Measurements from ENCODE around the gene FAM200A.
"Not testable (repeated sequence)": the region's sequence is repeated elsewhere in the genome, so short reads cannot be mapped to it uniquely, and the experiment has no call there.

Gene FAM200A

DNA sequence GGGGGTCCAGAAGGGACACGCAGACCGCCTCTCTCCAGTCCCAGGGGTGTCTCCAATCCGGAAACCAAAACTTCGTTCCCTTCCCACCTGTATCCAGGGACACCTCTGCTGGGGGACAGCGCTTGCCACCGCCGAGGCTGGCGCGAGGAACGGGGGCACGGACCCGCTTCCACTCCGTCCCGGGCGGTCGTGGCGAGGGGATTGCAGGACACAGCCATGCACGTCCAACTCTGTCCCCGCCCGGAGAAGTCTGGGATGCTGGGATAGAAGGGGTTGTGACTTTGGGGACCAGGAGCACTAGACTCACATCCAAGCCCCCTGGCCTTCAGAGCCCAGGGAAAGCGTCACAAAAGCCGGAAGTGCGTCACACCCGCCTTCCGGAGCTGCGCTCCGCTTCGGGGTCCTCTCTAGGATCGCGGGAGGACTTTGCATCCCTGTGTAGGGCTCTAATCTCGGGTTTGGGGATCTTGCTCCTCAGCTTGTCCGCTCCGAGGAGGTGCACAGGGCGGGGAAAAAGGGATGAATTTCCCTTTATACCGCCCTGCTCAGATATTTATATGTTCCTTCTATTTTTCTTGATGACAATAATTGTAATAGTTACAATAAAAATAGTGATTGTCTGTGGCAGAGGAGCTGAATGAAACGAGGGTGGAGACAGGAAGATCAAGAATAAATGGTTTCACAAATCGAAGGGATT is at the start of gene FAM200A:
Gene FAM200A, minus strand, starts transcription at position 348 of the 697 bp plus-strand sequence. CDS start 3,707 bp downstream, outside the sequence.
- peak; percentile 65 to 81 for DNase-seq (ENCODE audit: low read depth in 1 of 2, low spot score in 1 of 2)

DNA sequence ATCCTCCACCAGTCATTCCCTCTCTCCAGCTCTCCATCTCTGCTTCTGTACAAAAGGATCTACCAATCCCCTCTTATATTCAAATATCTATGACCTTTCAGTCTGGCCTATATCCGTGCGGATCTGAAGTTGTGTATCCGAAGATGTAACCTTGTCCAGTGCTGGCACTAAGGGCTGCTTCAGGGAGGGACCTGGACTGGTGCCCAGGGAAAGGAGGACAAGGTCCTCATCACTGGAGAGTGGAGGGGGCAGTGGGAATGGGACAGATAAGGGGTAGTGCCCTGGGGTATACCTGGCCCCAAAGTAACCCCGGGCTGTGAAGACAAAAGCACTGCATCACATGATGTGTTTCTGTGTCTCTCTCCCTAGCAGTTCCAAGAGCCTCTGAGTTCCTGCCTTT is 47.9 kb upstream of the FAM200A start:
- DNase-seq (ENCODE audit: low read depth in 1 of 2, low spot score in 1 of 2): no peak

DNA sequence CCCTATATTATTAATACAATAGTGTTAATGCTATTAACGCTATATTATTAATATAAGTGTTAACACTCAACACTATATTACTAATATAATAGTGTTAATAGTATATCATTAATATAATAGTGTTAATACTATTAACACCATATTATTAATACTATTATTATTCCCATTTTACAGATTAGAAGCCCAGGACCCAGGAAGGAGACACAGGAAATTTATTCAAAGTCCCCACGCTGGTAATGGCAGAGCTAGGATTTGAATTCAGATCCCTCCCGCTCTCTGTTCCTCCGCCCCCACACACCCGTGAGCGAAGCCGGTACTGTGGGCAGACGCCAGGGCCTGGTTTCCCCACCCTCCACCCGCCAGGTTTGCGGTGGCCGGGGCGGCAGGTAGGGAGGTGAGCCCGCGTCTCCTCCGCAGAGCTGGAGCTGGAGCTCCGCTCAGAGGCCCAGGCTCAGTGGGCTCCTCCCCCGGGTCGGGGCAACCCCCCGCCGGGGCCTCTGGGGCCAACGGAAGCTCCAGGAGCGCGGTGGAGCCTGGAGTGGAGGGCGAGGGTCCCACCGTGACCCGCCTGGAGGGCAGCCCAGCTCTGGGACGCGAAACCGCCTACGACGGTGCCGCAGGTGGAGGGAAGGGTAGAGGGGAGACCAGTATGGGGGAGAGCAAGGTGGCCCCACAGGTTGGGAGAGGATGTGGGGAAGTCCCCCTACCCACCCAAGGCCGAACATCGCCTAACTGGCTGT is 46.0 kb upstream of the FAM200A start, which contains the start of gene TMEM225B:
Gene TMEM225B, plus strand, starts transcription at position 506 of the 740 bp plus-strand sequence. CDS start 6,122 bp downstream, outside the sequence.
- no peak for DNase-seq (ENCODE audit: low read depth in 1 of 2, low spot score in 1 of 2)

DNA sequence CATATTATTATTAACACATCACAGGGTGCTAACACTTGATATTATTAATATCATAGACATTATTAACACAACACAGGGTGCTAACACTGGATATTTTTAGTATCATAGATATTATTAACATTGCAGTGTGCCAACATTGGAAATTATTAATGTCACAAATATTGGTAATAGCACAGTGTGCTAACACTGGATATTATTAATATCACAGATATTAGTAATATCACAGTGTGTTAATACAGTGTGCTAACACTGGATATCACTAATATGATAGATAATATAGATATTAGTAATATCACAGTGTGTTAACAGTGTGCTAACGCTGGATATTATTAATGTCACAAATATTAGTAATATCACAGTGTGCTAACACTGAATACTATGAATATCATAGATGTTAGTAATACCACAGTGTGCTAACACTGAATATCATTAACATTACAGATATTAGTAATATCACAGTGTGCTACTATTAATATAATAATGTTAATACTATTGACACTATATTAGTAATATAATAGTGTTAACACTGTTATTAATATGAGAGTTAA is 44.6 kb upstream of the FAM200A start:
- no peak for DNase-seq (ENCODE audit: low read depth in 1 of 2, low spot score in 1 of 2)

DNA sequence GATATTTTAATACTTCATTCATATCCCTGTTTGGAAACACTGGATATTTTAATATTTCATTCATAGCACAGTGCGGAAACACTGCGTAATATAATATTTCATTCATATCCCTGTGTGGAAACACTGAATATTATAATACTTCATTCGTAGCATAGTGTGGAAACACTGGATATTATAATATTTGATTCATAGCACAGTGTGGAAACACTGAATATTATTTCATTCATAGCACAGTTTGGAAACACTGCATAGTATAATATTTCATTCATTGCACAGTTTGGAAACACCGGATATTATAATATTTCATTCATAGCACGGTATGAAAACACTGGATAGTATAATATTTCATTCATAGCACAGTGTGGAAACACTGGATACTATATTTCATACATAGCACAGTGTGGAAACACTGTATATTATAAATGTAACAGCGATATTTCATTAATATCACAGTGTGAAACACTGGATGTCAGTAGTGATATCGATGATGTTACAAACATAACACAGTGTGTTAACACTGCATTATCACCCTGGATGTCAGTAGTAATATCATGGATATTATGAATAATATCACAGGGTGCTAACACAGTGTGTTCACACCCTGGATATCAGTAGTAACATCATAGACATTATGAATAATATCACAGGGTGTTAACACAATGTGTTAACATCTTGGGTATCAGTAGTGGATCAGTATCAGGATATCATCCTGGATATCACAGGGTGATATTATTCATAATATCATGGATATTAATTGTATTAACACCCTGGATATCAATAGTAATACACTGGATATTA is 43.2 kb upstream of the FAM200A start:
- no peak for DNase-seq (ENCODE audit: low read depth in 1 of 2, low spot score in 1 of 2)

DNA sequence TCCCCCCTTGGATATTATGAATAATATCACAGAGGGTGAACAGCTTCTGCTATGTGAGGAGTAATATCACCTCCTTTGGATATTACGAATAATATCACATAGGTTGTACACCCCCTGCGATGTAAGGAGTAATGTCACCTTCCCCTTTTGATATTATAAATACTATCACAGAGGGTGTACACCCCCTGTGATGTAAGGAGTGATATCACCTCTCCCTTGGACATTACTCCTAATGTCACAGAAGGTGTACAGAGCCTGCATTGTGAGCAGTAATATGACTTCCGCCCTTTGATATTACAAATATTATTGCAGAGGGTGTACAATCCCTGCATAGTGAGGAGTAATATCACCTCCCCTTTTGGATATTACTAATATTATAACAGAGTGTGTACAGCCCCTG is 37.0 kb upstream of the FAM200A start:
- no peak for DNase-seq (ENCODE audit: low read depth in 1 of 2, low spot score in 1 of 2)

DNA sequence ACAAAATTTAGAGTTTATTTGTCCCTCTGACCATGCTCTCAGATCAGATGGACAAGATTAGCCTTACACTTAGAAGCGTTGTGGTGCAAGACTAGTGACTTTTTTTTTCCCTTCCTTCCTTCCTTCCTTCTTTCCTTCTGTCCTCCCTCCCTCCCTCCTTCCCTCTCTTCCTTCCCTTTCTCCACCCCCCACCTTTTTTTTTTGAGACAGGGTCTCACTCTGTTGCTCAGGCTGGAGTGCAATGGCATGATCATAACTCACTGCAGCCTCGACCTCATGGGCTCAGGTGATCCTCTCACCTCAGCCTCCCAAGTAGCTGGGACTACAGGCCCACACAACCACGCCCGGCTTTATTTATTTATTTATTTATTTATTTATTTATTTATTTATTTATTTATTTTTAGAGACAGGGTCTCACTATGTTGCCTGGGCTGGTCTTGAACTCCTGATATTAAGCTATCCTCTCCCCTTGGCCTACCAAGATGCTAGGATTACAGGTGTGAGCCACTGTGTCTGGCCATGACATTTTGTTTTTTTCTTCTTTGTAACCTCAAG is 28.9 kb upstream of the FAM200A start:
- not testable (repeated sequence) for DNase-seq (ENCODE audit: low read depth in 1 of 2, low spot score in 1 of 2)

DNA sequence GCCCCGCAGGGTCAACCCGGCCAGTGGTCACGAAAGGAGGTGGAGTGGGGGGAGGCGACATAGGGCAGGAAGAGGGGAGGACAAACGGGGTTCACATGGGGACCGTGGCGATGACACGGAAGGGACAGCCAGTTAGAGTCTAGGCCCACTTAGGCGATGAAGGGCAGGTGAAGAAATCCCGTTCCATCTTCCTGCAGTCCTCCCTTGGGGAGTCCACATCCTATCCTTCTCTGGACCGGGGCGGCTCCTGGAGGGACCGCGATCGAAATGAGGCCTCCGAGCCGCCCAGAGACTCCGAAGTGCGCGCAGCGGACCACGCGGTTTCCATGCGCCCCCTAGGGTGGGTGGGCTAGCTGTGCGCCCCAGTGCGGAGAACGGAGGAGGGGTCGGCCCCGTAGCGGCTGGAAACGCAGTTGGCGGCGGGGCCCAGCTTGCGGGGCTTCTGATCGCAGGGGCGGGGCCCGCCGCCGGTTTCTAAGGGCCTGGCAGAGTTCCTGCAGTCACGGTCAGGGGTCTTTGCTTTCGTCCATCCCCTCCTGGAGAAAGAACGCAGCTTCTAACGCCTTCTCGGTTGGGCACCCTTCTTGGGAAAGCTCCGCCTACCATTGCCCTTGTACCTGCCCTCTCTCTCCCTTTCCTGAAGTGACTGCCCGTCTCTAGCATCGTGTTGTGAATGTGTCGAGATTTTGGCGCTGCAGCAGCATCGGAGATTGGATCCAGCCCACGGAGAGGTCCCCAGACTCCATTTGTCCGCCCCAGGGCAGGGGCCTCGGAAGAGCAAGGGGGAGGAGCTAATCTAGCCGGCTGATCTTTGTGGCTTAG is 28.3 kb upstream of the FAM200A start:
- DNase-seq (ENCODE audit: low read depth in 1 of 2, low spot score in 1 of 2): peak; percentile 19

DNA sequence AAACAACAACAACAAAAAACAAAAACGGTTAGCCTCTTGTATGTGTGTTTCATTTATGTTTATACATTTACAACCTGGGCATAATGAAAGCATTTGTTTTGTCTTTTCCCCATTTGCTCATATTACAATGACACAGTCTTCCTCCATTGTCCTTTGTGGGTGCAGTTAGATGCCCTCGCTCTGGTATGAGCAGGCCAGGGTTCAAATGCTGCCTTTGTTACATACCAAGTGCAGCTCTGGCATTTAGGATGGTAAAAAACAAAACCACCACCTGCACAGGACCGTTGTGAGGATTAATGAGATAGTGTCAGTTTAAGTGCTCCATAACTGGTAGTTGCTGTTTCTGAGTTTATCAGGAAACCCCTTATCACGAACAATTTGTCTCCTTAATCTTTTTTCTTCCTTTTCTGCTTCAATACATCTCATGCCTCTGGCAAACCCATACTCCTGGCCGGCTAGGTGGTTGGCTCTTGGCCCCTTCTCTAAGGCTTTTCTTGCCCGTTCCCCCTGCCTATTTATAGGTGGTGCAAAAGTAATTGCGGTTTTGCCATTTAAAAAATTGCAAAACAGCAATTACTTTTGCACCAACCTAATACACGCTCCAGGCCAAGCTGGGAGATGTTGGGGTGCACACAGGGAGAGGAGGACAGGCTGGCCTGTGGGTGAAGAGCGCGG is 27.5 kb upstream of the FAM200A start:
- DNase-seq (ENCODE audit: low read depth in 1 of 2, low spot score in 1 of 2): no peak

DNA sequence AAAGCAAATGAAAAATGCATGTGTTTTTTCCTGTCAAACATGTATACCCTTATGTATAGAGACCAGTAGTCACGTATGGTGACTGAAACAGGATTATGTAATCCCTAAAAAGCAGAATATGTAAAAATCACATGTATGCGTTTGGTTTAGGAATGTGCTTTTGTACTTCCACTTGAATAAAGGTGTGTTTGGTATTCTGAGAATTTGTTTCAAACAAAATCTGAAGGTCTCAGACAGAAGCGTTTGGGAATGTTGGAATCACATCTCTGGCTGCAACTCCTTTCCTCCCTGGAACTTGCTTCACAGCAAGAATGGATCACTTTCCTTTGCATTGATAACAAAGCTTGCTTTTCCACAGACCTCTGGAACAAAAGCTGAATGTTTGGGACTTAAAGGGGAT is 24.3 kb upstream of the FAM200A start:
- no peak for DNase-seq (ENCODE audit: low read depth in 1 of 2, low spot score in 1 of 2)

DNA sequence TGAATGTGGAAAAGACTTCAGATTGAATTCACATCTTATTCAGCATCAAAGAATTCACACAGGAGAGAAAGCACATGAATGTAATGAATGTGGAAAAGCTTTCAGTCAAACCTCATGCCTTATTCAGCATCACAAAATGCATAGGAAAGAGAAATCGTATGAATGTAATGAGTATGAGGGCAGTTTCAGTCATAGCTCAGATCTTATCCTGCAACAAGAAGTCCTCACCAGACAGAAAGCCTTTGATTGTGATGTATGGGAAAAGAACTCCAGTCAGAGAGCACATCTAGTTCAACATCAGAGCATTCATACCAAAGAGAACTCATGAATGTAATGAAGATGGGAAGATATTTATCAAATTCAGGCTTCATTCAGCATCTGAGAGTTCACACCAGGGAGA is 21.3 kb upstream of the FAM200A start:
- DNase-seq (ENCODE audit: low read depth in 1 of 2, low spot score in 1 of 2): no peak

DNA sequence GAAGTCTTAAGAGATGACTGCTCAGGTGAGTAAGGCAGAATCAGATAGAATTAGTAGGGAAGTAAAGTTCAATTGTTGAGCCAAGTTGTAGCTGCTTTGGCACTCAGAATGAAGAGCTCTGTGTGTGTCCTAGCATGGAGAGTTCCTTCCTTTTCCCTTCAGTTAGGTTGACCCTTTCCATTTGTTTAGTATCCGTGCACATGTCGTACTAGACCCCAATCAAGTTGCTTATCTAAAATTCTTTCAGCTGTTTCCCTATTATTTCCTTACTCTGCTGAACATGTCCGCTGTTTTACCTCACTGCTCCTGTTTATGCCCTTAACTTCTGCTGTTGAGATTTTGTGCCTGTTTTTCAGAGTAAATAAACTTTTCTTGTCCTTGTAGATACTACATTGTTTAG is 19.9 kb upstream of the FAM200A start:
- DNase-seq (ENCODE audit: low read depth in 1 of 2, low spot score in 1 of 2): no peak

DNA sequence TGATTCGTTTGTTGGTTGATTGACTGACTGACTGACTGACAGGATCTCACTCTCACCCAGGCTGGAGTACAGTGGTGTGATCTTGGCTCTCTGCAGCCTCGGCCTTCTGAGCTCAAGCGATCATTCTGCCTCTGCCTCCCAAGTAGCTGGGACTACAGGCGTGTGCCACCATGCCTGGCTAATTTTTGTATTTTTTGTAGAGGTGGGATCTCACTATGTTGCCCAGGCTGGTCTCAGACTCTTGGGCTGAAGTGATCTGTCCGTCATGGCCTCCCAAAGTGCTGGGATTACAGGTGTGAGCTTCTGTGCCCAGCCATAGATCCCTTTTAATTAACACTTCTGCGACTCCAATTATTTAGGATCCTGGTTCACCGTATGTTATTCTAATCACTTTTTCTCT is 16.9 kb upstream of the FAM200A start:
- DNase-seq (ENCODE audit: low read depth in 1 of 2, low spot score in 1 of 2): not testable (repeated sequence)

DNA sequence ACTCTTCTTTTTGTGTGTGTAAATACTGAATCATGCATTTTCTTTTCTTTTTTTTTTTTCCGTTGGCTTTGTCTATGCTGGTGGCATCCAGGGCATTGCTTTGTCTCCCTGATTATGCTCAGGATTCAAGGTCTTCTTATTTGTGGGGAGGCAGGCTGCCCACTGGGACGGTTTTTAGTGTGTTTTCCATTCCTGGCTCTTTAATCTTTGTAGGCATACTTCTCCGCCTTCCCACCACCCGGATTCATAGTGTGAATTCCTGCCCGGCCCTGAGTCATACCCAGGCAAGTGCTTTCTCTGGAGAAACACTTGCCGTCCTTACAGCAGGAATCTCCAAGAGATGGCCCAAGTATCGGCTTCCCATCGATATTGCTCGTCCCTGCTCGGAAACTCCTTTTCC is 11.7 kb upstream of the FAM200A start:
- DNase-seq (ENCODE audit: low read depth in 1 of 2, low spot score in 1 of 2): no peak

DNA sequence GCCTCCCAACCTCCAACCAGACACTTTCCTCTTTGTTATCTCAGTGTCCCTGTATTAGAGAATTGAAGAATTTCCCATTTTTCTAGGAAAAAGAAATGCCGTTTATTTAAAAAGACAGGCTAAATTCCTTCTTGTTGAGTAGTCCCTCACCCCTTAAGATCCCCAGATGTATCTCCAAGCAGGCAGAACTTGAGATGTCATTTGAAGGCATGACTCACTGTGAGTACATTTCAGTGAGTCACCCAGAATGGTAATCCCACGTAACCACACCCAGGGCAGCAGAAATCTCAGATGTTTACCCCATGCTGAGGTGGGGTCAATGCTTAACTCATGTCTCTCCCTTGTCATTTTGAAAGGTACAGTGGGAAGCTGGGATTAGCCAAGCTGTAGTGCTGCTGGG is 10.9 kb upstream of the FAM200A start:
- peak in 1 of 2 donors; percentile 47 for DNase-seq (ENCODE audit: low read depth in 1 of 2, low spot score in 1 of 2)

DNA sequence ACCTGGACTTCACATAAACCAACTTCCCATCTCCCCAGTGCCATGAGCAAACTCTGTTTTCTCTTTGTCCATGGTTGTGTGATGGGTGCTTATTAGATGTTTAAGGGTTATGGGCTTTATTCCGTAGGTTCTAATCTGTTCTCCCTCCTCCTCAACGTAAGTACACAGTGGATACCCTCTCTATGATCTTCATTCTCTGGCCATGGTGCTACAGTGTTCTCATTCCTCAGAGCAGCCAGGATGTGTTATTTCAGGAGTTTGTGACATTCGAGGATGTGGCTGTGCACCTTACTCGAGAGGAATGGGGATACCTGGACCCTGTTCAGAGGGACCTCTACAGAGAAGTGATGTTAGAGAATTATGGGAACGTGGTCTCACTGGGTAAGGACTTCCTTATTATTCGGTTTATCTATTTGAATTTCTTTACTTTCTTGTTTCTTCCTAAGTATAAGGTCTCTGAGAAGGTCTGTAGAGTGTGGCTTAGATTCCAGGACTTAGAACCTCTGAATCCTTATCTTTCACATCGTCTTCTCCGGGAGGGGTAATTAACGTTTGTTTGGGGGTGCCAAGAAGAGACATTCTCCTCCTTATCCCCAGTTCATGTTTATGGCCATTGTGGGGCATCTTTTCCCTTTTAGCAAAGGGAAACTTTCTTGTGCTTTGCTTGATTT is 10.3 kb upstream of the FAM200A start:
- no peak for DNase-seq (ENCODE audit: low read depth in 1 of 2, low spot score in 1 of 2)

DNA sequence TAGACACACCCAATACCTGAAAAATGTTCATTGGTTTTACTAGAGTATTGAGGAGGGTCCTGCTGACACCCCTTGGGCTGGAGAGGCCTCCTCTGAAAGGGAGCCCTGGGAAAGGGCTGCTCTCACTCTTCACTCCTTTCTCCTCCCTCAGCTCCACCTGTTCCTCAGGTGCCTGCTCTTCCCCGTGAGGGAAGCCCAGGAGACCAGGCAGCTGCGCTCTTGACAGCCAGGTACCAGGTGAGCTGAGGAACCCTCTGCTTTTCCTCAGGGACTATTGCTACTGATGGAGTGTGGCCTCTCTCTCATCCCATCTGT is 9.8 kb upstream of the FAM200A start:
- no peak for DNase-seq (ENCODE audit: low read depth in 1 of 2, low spot score in 1 of 2)

DNA sequence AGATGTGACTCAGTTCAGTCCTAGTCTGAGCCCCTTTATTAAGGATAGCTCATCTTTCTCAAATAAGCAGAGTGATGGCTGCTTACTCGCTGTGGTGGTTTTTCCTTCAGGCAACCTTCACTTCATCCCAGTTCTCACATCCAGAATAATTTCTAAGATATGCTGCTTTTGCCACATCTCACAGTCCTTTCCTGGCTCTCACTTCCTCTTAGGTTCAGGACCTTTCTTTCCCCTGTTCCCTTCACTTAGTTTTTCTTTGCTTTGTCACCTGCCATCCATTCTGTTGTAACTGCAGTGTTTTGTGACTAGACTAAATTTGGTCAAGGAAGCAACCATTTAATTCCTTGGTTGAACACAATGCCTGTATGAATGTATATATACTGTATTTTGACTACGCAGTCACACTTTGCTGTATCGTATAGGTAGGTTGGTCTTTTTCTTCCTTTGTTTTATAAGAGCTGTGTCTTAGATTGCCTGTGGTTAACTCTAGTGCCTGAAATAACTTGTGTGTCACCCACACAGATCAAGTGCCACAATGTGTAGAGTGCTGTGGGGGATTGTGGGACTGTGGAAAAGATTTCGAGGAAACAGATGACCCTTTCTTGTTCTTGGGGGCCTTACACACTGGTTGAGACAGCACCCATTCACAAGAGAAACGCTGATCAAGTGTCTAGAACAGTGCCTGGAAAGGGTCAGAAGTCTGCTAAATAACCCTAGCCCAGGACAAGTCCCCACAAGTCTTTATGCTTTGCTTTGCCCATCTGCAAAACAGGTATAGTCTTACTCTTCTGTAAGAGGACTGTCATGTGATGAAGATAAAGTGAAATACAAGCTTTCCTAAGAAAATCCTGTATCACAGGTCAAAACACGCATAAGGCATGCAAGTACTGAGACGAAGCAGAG is 9.2 kb upstream of the FAM200A start:
- no peak for DNase-seq (ENCODE audit: low read depth in 1 of 2, low spot score in 1 of 2)
